Measurements from ENCODE around the gene GDF2.
A peak's percentile ranks its signal among the peaks of the same experiment; 100 is the strongest.

The GDF2 gene

DNA sequence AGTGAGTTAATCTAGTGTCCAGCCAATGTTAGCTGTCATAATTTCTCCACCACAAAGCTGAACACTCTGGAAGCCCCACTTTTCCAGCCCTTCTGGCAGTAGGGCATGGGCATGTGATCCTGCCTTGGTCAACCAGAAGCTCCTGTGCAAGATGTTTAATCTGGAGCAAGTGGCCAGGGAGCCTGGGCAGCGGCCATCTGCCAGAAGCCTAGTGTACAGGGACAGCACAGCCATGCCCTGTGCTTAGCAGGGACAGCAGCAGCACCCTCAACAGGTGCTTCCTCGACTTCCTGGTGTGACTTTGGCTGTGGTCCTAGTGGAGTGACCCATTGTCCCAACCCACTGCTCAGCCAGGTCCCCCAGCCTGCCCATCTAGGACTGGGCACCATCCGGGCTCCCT is 36.2 kb downstream of the GDF2 start:
- intact Hi-C loops (cut with DNase I), result no loop called here
- DNase-seq, result peak in 5 of 42 donors; percentile 6 to 31 (median 14)

DNA sequence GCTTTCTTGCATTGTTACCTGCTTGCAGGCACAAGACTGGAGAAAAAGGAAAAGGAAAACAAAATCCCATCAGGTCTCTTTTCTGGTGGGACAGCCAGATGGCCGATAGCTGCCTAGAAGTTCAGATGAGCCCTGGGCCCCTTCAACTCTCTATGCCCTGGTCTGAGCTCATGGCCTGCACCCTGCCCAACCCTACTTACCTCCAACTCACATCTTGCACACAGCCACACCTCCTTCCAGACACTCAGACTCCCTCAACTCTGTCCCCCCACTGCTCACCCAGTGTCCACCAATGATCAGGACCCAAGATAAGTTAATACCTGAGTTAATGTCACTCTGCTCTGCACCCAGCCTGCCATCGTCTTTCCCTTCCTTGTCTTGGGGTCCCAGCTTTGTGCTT is 36.8 kb downstream of the GDF2 start:
- peak in 4 of 42 donors; percentile 2 to 19 (median 7) for DNase-seq
- intact Hi-C loops (cut with DNase I), result no loop called here

DNA sequence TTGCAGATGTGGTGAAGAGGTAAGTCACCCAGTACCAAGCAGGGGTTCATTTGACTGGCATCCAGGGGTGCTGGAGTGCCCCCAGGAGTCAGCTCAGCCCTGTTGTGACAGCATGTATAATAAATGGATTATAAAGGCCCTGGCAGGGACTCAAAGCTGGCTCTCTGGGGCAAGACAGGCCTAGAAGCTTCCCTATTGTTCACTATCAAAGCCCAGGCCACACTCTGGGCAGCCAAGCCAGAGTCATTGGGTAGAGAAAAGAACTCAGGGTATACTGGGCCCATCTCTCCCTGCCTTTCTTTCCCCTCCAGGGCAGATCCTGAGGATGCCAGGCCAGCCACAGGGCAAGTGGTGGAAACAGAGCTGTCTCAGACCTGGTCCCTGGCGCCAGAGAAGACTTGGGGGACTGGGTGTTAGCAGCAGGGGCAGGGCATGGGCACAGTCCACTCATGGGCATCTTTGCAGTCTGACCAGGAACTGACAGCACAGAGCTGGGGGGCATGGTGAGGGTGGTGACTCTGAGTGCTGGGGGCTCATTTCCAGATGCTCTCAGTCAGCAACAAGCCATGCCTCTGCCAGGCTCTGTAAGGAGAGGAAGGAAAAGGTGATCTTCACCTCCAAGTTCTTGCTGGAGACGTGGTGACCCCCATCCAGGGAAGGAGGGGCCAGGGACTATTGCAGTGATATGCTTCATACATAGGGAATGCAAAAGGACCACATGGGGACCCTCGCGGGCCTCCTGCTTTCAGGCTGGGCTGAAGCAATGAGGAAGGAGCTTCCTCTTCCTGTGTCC is 37.6 kb downstream of the GDF2 start:
- peak in 6 of 42 donors; percentile 7 to 38 (median 25) for DNase-seq
- intact Hi-C loops (cut with DNase I), result no loop called here

DNA sequence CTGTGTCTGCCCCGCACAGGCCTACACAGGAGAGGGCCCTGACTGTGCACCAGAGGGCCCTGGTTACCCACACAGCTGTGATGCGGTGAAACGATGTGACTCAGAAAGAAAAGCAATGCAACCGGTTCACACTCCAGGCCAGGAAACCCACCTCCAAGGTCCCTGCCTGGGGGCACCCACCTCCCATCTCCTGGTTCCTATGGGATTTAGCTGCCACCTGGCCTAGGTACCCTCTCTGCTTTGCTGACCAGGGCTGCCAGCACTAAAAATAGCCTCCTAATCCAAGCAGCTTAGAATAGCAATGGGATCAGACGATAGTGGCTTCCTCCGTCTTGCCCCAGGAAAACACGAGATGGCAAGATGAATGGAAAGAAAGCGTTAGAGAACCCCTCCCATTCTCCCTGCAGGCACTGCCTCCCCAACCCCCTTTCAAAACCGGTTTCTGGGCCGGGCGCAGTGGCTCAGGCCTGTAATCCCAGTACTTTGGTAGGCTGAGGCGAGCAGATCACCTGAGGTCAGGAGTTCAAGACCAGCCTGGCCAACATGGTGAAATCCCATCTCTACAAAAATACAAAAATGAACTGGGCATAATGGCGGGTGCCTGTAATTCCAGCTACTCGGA is 38.3 kb downstream of the GDF2 start:
- DNase-seq, result peak in 4 of 42 donors; percentile 9 to 39 (median 16)
- intact Hi-C loops (cut with DNase I), result no loop called here

DNA sequence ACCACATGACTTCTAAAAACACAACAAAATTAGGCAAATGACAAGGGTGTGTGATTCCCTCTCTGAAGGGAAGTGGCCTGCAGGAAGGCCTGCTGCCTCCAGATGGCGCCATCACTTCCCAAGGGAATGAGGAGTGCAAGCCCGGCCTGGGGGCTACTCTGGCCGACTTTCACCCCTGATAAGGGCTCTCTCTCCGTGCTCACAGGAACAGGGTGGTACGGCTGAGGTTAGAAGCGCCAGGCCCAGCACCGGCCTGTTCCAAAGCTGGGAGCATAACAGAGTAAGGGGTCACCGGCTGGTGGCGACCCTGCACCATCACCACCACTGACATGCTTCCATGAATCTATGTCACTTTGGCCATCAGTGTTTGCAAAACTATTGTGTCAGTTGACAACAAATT is 39.0 kb downstream of the GDF2 start:
- intact Hi-C loops (cut with DNase I), result no loop called here
- peak in 39 of 42 donors; percentile 36 to 89 (median 72) for DNase-seq

DNA sequence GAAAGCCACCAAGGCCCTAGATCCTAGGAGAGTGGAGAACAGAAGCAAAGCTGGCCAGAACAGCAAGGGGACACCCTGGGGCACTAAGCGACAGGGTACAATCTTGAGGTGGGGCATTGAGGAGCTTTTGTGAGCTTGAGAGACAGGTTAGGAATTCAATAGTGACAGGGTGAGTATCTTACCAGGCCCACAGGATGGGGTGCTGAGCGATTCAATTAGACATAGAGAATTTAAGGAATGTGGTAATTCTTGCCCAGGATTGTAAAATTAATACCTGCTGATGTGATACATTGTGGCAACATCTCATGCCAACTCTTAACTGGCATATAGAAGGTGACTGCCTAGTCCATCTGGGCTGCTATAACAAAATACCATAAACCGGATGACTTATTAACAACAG is 39.9 kb downstream of the GDF2 start:
- intact Hi-C loops (cut with DNase I), result no loop called here
- DNase-seq, result peak in 5 of 42 donors; percentile 2 to 34 (median 16)

DNA sequence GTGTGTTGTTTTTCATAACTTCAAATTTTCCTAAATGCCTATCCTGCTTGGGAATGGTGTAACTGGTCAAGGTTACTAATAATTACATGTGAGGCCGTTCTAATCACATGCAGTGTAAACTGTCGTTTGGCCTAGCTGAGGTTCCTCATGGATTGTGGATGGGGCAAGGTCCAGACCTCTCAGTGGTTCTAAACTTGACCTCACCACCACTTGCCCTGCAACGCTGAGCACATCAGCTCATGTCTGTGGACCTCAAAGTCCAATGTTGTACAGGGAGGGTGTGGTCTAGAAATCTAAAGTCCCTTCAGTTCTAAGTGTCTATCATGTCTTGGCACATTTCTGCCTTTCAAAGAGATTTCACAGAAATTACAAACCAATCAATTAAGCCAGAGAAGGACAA is 41.5 kb downstream of the GDF2 start:
- peak in 1 of 42 donors; percentile 1 for DNase-seq

DNA sequence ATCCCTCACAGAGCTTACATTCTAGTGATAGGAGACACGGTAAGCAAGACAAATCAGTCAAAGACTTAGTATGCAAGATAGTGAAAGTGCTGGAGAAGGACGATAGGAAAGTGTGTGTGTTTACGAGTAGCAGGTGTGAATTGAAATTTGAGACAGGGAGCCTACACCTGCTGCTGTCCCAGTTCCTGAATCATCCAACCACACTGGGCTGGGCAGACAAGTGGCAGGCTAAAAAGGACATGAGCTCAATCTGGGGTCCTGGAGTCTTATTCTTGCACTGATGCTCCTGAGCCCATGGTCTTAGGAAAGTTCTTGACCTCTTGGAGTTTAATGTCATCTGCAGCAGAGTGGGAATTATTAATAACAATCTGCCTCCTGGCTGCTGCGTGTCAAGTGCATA is 42.1 kb downstream of the GDF2 start:
- intact Hi-C loops (cut with DNase I), result no loop called here
- DNase-seq, result peak in 1 of 42 donors; percentile 4

More for the DNA sequence above, 41.5 kb downstream of the GDF2 start:
- intact Hi-C loops (cut with DNase I), result no loop called here

DNA sequence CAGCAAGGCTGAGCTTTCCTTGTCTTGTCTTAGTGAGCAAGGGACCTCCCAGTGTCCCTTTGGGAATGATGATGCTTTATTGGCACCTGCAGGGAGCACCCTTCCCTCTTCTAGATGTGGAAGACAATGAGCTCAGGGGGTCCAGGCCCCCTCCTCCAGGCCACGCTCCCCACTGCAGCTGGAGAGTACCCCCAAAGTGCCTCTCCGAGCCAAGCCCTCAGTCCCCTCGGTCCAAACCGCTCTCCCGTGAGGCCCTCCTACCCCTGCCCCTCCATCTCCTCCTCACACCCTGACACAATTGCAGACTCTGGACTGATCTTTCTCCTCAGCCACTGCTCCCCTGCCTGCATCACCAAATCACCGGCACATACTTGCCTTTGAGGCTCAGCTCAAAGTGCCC is 42.7 kb downstream of the GDF2 start:
- peak in 2 of 42 donors; percentile 7 to 30 for DNase-seq
- intact Hi-C loops (cut with DNase I), result no loop called here

DNA sequence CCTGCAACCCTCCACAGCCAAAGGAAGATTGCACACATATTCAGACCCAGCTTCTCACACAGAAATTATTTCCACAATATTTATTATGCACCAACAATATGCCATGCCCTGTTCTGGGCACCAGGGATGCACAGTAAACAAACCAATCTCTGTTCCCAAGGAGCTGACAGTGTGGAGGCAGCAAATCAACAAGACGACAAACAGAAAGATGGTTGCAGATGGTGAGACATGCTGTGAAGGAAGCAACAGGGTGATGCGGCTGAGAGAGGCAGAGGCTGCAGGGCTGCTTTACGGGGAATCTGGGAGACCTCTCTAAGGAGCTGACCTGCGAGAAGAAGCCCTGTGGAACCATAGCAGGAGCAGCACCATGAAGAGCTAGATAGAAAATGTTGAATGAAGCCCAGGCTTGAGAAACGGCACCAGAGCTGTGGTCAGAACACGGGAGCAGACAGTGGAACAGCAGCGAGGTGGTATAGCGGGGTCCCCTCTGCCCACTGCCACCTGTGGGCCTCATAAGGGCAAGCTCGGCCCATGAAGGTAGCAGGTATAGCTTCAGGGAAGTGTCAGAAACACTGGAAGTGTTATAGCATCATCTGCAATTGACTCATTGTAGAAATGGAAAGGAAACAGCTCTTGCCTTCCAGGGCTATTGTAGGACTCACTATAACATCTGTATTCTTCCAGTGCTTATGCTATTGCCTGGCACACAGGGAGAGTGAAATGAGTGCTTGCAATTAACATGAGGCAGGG is 43.4 kb downstream of the GDF2 start:
- intact Hi-C loops (cut with DNase I), result no loop called here
- peak in 8 of 42 donors; percentile 5 to 27 (median 6) for DNase-seq

DNA sequence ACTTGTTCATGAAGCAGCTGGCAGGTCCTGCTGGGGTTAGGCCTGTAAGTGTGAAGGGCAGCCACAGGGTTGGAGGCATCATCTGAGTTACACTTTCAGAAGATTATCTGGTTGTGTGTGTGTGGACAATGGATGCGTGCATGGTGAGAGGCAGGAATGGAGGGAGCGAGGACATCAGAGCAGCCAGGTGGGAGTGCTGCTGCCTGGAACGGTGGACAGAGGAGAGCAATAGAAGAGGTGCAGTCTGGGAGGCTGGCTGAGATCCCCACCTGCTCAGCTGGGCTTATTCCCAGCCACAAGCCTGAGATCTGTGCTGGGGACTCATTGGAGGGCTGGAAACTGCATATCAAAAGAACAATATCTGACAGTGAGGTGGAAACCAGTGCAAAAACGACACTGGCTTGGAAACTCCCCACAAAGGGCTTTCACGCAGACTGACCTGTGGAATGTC is 44.0 kb downstream of the GDF2 start:
- peak in 9 of 42 donors; percentile 6 to 37 (median 10) for DNase-seq
- intact Hi-C loops (cut with DNase I), result no loop called here

DNA sequence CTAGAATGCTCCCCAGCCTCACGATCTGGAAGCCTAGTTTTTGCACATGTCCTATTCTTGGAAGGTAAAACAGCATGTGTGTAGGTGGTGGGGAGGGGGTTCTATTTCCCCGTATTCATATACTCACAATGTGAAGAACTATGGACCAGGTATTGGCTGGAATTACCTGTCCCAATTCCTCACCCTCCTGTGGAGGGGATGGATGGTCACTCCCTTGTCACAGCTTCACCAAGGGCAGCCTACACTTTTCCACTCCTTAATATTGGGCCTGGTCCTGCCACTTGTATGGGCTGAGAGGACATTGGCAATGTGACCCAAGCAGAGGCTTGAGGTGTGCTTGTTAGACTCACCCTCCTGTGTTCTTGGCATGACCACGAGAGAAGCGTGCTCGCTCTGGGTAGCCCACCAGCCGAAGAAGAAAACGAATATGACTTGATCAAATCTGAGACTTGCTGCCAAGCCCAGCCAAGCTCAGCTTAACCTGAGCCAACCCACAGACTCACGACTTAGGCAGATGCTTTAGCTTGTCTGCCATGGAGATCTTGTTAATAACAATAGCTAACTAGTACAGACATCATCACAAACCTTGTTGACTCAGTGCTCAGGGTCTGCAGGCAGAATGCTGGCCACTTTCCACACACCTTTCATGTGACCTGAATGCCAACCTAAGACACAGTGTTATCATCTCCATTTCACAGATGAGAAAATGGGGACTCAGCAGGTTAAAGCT is 44.6 kb downstream of the GDF2 start:
- intact Hi-C loops (cut with DNase I), result no loop called here
- peak in 6 of 42 donors; percentile 4 to 19 (median 6) for DNase-seq

DNA sequence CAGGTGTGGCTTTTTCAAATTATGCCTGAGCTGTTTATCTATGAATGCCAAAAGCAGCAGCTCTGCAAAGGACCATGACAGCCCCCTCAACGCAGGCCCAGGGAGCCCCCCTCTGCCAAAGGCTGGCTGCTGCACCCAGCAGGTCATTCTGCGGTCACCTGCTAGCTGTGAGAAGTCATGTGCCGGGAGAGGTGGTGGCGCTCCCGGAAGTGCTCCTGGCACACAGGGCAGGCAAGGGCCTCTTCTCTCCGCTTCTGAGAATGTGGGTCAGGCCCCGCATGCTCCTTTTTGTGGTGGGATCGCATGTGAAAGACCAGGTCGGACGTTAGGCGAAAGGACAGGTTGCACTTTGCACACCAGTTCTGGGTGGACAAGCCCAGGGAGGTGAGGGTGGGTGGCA is 45.4 kb downstream of the GDF2 start:
- intact Hi-C loops (cut with DNase I), result no loop called here
- DNase-seq, result peak in 9 of 42 donors; percentile 1 to 29 (median 9)

DNA sequence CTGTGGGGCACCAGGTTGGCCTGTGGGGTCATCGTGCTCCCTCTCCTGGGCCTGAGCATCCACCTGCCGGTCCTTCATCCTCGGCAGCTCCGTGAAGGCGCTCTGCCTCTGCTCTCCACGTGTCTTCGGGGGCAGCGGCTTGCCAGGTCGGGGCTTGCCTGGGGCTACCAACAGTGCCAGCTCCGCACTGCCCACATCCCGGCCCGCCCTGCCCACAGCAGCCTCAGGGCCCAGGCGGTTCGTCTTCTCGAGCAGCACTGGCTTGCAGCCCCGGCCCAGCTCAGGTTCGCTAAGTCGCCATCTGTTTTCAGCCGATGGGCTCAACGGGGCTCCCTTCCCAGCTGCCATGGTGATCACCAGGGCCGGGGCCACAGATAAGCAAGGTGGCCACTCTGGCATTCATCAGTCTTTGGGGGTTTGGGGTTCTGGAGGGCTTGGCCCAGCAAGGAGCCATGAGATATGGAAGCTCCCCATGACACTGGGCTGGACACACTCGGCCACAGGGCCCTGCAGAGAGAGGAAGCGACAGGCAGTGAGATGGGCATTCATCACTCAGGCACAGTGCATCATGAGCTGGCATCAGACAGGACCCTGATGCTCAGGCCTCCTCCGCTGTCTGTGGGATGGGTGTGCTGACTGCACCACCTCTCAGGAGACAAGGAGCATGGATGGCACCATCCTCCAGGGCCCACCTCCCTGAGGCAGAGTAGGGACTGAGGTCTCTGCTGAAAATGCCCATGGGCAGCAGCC is 46.4 kb downstream of the GDF2 start:
- DNase-seq, result peak in 15 of 42 donors; percentile 2 to 40 (median 10)
- intact Hi-C loops (cut with DNase I), result no loop called here

DNA sequence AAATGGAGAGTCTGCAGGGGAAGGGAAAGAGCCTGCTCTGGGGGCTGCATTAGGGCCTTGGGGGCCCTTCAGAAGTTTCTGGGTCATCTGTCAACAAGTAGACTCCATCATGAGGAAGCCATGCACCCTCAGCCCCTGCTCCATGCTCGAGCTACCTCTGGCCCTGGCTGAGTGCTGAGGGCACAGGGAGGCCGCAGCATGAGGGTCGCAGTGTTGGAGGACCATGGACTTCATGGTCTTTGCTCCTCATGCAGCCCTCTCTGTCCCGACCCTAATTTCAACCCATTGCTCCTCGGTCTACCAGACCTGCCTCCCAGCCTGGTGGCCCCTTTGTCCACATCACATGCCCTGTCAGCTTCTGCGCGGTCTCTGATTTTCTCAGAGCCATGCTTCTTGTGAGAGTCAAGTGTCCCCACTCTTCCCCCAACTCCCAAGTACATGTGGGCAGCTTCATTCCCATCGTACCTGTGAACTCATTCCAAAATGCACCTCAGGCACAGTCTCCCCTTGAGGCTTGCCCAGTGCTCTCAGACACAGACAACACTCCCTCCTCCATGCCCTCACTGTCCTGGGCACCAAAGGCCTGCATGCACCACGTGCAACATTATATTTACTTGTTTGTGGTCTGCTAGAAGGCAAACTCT is 47.1 kb downstream of the GDF2 start:
- DNase-seq, result peak in 14 of 42 donors; percentile 1 to 29 (median 8)
- intact Hi-C loops (cut with DNase I), result no loop called here

DNA sequence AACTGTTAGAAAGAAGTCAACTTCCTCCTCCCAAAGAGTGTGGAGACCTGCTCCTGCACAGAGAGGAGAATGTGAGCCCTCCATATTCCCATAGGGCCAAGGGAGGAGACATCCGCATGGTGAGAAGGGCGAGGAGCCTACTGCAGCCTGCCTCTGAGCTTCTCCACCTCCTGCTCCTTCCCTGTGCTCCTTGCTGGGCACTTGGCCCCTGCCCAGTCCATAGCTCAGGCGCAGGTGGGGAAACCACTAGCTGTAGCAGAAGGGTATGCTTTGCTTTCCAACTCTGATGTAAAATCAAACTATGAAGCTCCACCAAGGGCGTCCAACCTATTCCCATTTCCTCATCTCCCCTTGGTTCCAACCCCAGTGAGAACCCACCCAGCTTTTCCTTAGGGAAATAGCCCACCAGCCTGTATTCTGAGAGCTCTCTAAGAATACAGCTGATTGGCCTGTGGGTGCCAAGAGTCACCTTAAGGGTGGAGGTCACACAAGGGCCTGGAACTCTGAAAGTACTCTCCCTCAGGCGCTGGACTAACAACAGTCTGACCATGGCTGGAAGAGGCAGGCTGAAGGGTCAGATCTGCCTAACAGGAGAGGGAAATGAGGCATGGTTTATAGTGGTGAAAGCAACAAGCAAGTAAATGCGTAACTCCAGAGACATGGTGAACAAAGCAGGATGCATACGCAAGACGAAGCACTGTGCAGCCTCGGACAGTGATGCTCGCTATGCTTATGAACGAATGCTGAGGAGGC is 47.9 kb downstream of the GDF2 start:
- intact Hi-C loops (cut with DNase I), result no loop called here
- DNase-seq, result peak in 19 of 42 donors; percentile 1 to 29 (median 6)

DNA sequence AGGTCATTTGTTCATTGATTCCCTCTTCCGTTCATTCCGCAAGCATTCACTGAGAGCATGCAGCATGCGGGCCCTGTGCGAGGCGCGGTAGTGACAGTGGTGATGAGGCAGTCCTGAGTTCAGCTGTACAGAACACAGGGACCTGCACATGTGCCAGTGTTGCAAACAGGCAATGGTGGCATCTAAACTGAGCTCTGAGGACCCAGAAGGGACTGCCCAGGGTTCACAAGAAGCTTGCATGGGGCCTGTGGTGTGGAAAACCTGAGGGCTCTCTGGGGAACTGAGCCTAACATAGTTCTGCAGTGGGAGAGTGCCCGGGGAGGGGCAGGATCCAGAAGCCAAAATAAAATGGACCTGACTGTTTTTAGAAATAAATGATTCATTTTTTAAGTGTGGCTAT is 48.6 kb downstream of the GDF2 start:
- peak in 19 of 42 donors; percentile 1 to 36 (median 9) for DNase-seq
- intact Hi-C loops (cut with DNase I), result no loop called here
